ENCODE data around the gene TPK1.

The TPK1 gene

GRCh38 chr7:144473908-144474307 lies 361.9 kb downstream of the TPK1 start:
- Histone ChIP-seq H3K4me3 (IDR thresholded peaks at IDR 0.05; ENCODE audit: insufficient read depth, low read depth, low read length) (no peak overlapping the region), H2AFZ (ENCODE audit: low read depth) (no peak overlapping the region), H3K4me2 (no peak overlapping the region), H3K27ac (no peak overlapping the region), H3K36me3 (ENCODE audit: insufficient read depth) (no peaks in the 10 kb centered on the region), H3K27me3 (ENCODE audit: insufficient read depth, low read depth) (no peaks in the 10 kb centered on the region), H3K79me2 (ENCODE audit: insufficient read depth, low read depth) (no peaks in the 10 kb centered on the region), H3K9ac (no peak overlapping the region), H4K20me1 (ENCODE audit: insufficient read depth) (no peaks in the 10 kb centered on the region), H3K4me1 (ENCODE audit: low read depth, poor library complexity, severe bottlenecking) (no peaks in the 10 kb centered on the region)
- TF ChIP-seq CTCF (conservative IDR thresholded peaks at IDR 0.05; ENCODE audit: low read depth, low read length): no peak

- Histone ChIP-seq H3K4me3 (IDR thresholded peaks at IDR 0.05; ENCODE audit: insufficient read depth, low read depth, low read length) (no peak overlapping the region), H3K4me2 (no peak overlapping the region), H3K27ac (no peak overlapping the region), H3K27me3 (ENCODE audit: insufficient read depth, low read depth) (no peaks in the 10 kb centered on the region), H2AFZ (ENCODE audit: low read depth) (no peak overlapping the region), H4K20me1 (ENCODE audit: insufficient read depth) (no peaks in the 10 kb centered on the region), H3K36me3 (ENCODE audit: insufficient read depth) (no peaks in the 10 kb centered on the region), H3K9ac (no peak overlapping the region), H3K4me1 (ENCODE audit: low read depth, poor library complexity, severe bottlenecking) (peaks cover 6% of the 10 kb centered on the region), H3K79me2 (ENCODE audit: insufficient read depth, low read depth) (no peaks in the 10 kb centered on the region)
- no peak for TF ChIP-seq CTCF (conservative IDR thresholded peaks at IDR 0.05; ENCODE audit: low read depth, low read length)
Measured at GRCh38 chr7:144470078-144470477, 365.8 kb downstream of the TPK1 start.

GRCh38 chr7:144468990-144469732 lies 366.7 kb downstream of the TPK1 start:
- Histone ChIP-seq H4K20me1 (ENCODE audit: insufficient read depth) (no peaks in the 10 kb centered on the region), H3K9ac (no peak overlapping the region), H3K4me3 (IDR thresholded peaks at IDR 0.05; ENCODE audit: insufficient read depth, low read depth, low read length) (no peak overlapping the region), H3K27ac (no peak overlapping the region), H2AFZ (ENCODE audit: low read depth) (no peak overlapping the region), H3K79me2 (ENCODE audit: insufficient read depth, low read depth) (no peaks in the 10 kb centered on the region), H3K27me3 (ENCODE audit: insufficient read depth, low read depth) (no peaks in the 10 kb centered on the region), H3K4me1 (ENCODE audit: low read depth, poor library complexity, severe bottlenecking) (peaks cover 6% of the 10 kb centered on the region), H3K36me3 (ENCODE audit: insufficient read depth) (no peaks in the 10 kb centered on the region), H3K4me2 (no peak overlapping the region)
- TF ChIP-seq CTCF (conservative IDR thresholded peaks at IDR 0.05; ENCODE audit: low read depth, low read length): no peak

- H3K4me2 ChIP-seq: no peak overlapping the region
- no peak overlapping the region for H2AFZ ChIP-seq (ENCODE audit: low read depth)
- no peak overlapping the region for H3K4me3 ChIP-seq (IDR thresholded peaks at IDR 0.05; ENCODE audit: insufficient read depth, low read depth, low read length)
- no peaks in the 10 kb centered on the region for H3K27me3 ChIP-seq (ENCODE audit: insufficient read depth, low read depth)
- no peaks in the 10 kb centered on the region for H3K36me3 ChIP-seq (ENCODE audit: insufficient read depth)
- no peaks in the 10 kb centered on the region for H4K20me1 ChIP-seq (ENCODE audit: insufficient read depth)
- H3K79me2 ChIP-seq (ENCODE audit: insufficient read depth, low read depth): no peaks in the 10 kb centered on the region
- TF ChIP-seq CTCF (conservative IDR thresholded peaks at IDR 0.05; ENCODE audit: low read depth, low read length): no peak
- no peak overlapping the region for H3K27ac ChIP-seq
- no peaks in the 10 kb centered on the region for H3K4me1 ChIP-seq (ENCODE audit: low read depth, poor library complexity, severe bottlenecking)
- H3K9ac ChIP-seq: no peak overlapping the region
Measured at GRCh38 chr7:144459635-144460034, 376.2 kb downstream of the TPK1 start.
